ENCODE data around the gene LCNL1.

LCNL1 gene

DNA sequence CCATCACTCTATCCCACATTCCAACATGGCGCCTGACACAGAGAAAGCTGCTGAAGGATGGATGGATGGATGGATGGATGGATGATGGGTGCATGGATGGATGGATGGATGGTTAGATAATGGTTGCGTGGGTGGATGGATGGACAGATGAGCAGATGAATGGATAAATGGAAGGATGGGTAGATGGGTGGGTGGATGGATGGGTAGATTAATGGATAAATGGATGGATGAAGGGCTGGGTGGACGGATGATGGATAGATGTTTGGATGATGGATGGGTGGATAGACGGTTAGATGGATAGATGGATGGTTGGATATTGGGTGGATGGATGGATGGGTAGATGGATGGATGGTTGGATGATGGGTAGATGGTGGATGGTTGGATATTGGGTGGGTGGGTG lies 26.2 kb upstream of the LCNL1 start:
- TF ChIP-seq, protein P1, sequence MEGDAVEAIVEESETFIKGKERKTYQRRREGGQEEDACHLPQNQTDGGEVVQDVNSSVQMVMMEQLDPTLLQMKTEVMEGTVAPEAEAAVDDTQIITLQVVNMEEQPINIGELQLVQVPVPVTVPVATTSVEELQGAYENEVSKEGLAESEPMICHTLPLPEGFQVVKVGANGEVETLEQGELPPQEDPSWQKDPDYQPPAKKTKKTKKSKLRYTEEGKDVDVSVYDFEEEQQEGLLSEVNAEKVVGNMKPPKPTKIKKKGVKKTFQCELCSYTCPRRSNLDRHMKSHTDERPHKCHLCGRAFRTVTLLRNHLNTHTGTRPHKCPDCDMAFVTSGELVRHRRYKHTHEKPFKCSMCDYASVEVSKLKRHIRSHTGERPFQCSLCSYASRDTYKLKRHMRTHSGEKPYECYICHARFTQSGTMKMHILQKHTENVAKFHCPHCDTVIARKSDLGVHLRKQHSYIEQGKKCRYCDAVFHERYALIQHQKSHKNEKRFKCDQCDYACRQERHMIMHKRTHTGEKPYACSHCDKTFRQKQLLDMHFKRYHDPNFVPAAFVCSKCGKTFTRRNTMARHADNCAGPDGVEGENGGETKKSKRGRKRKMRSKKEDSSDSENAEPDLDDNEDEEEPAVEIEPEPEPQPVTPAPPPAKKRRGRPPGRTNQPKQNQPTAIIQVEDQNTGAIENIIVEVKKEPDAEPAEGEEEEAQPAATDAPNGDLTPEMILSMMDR (conservative IDR thresholded peaks at IDR 0.05; ENCODE audit: low read depth, low read length), result no peak

DNA sequence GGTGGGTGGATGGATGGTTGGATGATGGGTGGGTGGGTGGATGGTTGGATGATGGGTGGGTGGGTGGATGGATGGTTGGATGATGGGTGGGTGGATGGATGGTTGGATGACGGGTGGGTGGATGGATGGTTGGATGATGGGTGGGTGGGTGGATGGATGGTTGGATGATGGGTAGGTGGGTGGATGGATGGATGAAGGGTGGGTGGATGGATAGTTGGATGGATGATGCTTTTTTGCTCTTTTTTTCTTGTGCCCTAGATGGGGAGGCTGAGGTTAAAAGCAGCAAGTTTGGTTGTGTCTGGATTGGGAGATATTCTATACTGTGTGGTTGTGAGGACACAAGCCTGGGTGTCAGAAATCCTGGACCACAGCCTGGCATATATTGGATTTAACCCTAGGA lies 25.3 kb upstream of the LCNL1 start:
- TF ChIP-seq, protein P1 (conservative IDR thresholded peaks at IDR 0.05; ENCODE audit: low read depth, low read length), result no peak
- H2AFZ ChIP-seq (ENCODE audit: low read depth), result no peak overlapping the region
- no peaks in the 10 kb centered on the region for H3K36me3 ChIP-seq (ENCODE audit: insufficient read depth)
- H3K27me3 ChIP-seq (ENCODE audit: insufficient read depth, low read depth), result peaks cover 7% of the 10 kb centered on the region; the same call in 1 of the 2 replicates
- H4K20me1 ChIP-seq (ENCODE audit: insufficient read depth), result no peaks in the 10 kb centered on the region
- H3K9ac ChIP-seq, result no peak overlapping the region
- H3K4me3 ChIP-seq (IDR thresholded peaks at IDR 0.05; ENCODE audit: insufficient read depth, low read depth, low read length), result no peak overlapping the region
- H3K79me2 ChIP-seq (ENCODE audit: insufficient read depth, low read depth), result no peaks in the 10 kb centered on the region
- peaks cover 17% of the 10 kb centered on the region for H3K4me1 ChIP-seq (ENCODE audit: low read depth, poor library complexity, severe bottlenecking)
- H3K4me2 ChIP-seq, result no peak overlapping the region
- H3K27ac ChIP-seq, result no peak overlapping the region

More for the DNA sequence above, 26.2 kb upstream of the LCNL1 start:
- Histone ChIP-seq H3K4me1 (ENCODE audit: low read depth, poor library complexity, severe bottlenecking) (peaks cover 12% of the 10 kb centered on the region), H3K36me3 (ENCODE audit: insufficient read depth) (no peaks in the 10 kb centered on the region), H3K4me3 (IDR thresholded peaks at IDR 0.05; ENCODE audit: insufficient read depth, low read depth, low read length) (no peak overlapping the region), H3K27me3 (ENCODE audit: insufficient read depth, low read depth) (peaks cover 7% of the 10 kb centered on the region; the same call in 1 of the 2 replicates), H3K27ac (no peak overlapping the region), H3K79me2 (ENCODE audit: insufficient read depth, low read depth) (no peaks in the 10 kb centered on the region), H2AFZ (ENCODE audit: low read depth) (no peak overlapping the region), H3K9ac (no peak overlapping the region), H4K20me1 (ENCODE audit: insufficient read depth) (no peaks in the 10 kb centered on the region), H3K4me2 (no peak overlapping the region)

DNA sequence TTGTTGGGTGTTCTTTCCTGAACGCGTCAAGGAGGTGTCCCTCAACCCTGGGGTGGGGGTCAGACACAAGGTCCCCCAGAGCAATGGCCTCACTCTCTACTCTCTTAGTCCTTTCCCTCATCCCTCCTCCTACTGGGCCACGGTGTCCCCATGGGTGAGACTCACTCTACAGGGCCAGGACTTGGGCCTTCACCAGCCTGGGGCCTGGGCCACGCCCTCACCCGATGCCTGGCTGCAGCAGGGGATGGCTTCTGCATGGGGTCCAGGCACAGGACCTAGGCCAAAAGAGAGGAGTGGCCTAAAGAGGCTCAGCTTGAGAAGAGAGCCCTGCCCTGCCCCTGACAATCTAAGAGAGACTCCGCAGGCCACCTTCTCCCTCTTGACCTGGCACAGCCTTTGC lies 24.9 kb upstream of the LCNL1 start:
- Histone ChIP-seq H3K79me2 (ENCODE audit: insufficient read depth, low read depth) (no peaks in the 10 kb centered on the region), H3K27ac (no peak overlapping the region), H3K4me3 (IDR thresholded peaks at IDR 0.05; ENCODE audit: insufficient read depth, low read depth, low read length) (no peak overlapping the region), H3K4me2 (no peak overlapping the region), H3K9ac (no peak overlapping the region), H3K4me1 (ENCODE audit: low read depth, poor library complexity, severe bottlenecking) (peaks cover 21% of the 10 kb centered on the region), H2AFZ (ENCODE audit: low read depth) (no peak overlapping the region), H3K36me3 (ENCODE audit: insufficient read depth) (no peaks in the 10 kb centered on the region), H3K27me3 (ENCODE audit: insufficient read depth, low read depth) (peaks cover 7% of the 10 kb centered on the region; the same call in 1 of the 2 replicates), H4K20me1 (ENCODE audit: insufficient read depth) (no peaks in the 10 kb centered on the region)
- TF ChIP-seq, protein P1 (conservative IDR thresholded peaks at IDR 0.05; ENCODE audit: low read depth, low read length), result no peak

DNA sequence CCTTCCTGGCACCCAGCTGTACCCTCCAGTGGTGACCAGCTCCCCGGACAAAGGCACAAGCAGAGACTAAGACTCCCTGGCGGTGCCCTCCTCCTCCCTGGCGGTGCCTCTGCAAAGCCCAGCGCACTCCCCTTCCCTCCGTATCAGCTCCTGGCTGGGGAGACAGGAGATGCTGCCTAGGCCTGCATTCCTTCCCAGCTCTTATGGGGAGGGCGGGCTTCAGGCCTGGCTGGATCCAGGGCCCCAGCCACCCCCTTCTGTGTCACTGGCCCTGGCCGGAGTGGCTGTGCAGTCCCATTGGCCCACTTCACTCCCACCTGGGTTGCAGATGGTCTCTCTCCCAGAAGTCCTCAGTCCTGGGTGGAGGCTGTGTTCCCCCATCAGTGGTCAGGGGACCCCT lies 24.3 kb upstream of the LCNL1 start:
- Histone ChIP-seq H3K79me2 (ENCODE audit: insufficient read depth, low read depth) (no peaks in the 10 kb centered on the region), H3K4me1 (ENCODE audit: low read depth, poor library complexity, severe bottlenecking) (peaks cover 22% of the 10 kb centered on the region), H3K27ac (no peak overlapping the region), H2AFZ (ENCODE audit: low read depth) (no peak overlapping the region), H4K20me1 (ENCODE audit: insufficient read depth) (no peaks in the 10 kb centered on the region), H3K9ac (no peak overlapping the region), H3K27me3 (ENCODE audit: insufficient read depth, low read depth) (peaks cover 7% of the 10 kb centered on the region; the same call in 1 of the 2 replicates), H3K4me2 (no peak overlapping the region), H3K4me3 (IDR thresholded peaks at IDR 0.05; ENCODE audit: insufficient read depth, low read depth, low read length) (no peak overlapping the region), H3K36me3 (ENCODE audit: insufficient read depth) (no peaks in the 10 kb centered on the region)
- TF ChIP-seq, protein P1 (conservative IDR thresholded peaks at IDR 0.05; ENCODE audit: low read depth, low read length), result no peak
